Cardiac fibroblast (primary cell): ENCODE data around the gene SNX20.
A peak's percentile ranks its signal among the peaks of the same experiment; 100 is the strongest.

Experiments
- DNase-seq, 2 donors: peaks; one replicate each; pipeline versions ENCODE4 v3.0.0 to v3.0.0-alpha.2; 2010; ENCODE audit warnings: low read depth in 2 of 2
- H3K4me3 ChIP-seq, 2 donors: replicated peaks in 1 of 2; 1 replicate in 1 of 2; 2 replicates in 1 of 2; pipeline ENCODE4 v1.5.1; 2011; ENCODE audit warnings: low read depth in 2 of 2, low read length in 2 of 2, mild to moderate bottlenecking in 2 of 2, moderate library complexity in 1 of 2
- CTCF ChIP-seq: IDR thresholded peaks from one replicate; pipeline ENCODE4 v1.5.1; 2011; ENCODE audit warnings: low read depth, mild to moderate bottlenecking, low read length, inconsistent platforms

The SNX20 gene

GRCh38 chr16:50718761-50719400 lies 37.8 kb upstream of the SNX20 start:
- no peak for DNase-seq
- H3K4me3 ChIP-seq, result no peak overlapping the region
- no peak for TF ChIP-seq CTCF

- peak; percentile 34 to 43 for DNase-seq
- TF ChIP-seq CTCF, result no peak
- no peak overlapping the region for H3K4me3 ChIP-seq
These were observed 37.1 kb upstream of the SNX20 start for GRCh38 chr16:50718061-50718760.

GRCh38 chr16:50717494-50717893 lies 36.4 kb upstream of the SNX20 start:
- TF ChIP-seq CTCF, result no peak
- no peak for DNase-seq
- no peak overlapping the region for H3K4me3 ChIP-seq

- H3K4me3 ChIP-seq, result no peak overlapping the region
- TF ChIP-seq CTCF, result no peak
- no peak for DNase-seq
These were observed 36.0 kb upstream of the SNX20 start for GRCh38 chr16:50717091-50717490.

GRCh38 chr16:50712956-50713355 lies 31.8 kb upstream of the SNX20 start:
- no peak for DNase-seq
- TF ChIP-seq CTCF, result no peak
- H3K4me3 ChIP-seq, result no peak overlapping the region

- TF ChIP-seq CTCF, result no peak
- peak in 1 of 2 donors; percentile 41 for DNase-seq
- no peak overlapping the region for H3K4me3 ChIP-seq
These were observed 31.4 kb upstream of the SNX20 start for GRCh38 chr16:50712560-50712898.
